Activated CD4-positive, alpha-beta T cell treated with anti-CD3 and anti-CD28 coated beads, Interleukin-2, amount 50 U/mL, for 4 hours (primary cell): Measurements from ENCODE around the gene TM9SF2.

Source experiments
- DNase-seq, 2 experiments: peaks; one replicate each; pipeline ENCODE4 v3.0.0-alpha.2; 2020

Gene TM9SF2

DNA sequence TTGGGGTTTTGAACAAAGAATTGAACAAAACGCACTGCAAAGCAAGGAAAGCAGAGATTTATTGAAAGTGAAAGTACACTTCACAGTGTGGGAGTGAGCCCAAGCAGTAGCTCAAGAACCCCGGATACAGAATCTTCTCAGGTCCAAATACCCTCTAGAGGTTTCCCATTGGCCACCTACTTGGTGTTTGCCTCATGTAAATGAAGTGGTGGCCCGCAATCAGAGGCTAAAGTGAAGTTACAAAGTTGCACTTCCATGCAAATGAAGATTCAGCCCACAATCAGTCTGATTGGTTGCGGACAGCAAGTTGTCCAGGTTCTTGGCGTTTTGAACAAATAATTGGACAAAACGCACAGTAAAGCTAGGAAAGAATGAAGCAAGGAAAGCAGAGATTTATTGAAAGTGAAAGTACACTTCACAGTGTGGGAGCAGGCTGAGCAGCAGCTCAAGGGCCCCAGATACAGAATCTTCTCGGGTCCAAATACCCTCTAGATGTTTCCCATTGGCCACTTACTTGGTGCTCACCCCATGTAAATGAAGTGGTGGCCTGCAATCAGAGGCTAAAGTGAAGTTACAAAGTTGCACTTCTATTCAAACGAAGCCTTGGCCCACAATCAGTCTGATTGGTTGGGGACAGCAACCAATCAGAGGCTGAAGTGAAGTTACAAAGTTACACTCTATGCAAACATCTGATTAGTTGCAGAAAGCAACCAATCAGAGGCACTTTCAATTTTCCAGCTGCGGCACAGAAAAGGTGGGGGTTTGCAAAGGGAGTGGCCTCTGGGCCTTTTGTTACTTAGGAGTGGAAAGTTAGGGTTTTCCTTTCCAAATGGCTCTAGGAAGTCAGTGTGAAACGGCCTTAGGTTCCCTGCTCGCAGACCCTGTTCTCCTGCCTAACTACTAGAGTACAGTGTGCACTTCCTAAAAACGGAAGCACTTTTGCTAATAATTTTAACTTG is 4.8 kb upstream of the TM9SF2 start:
- peak; percentile 59 to 64 for DNase-seq

DNA sequence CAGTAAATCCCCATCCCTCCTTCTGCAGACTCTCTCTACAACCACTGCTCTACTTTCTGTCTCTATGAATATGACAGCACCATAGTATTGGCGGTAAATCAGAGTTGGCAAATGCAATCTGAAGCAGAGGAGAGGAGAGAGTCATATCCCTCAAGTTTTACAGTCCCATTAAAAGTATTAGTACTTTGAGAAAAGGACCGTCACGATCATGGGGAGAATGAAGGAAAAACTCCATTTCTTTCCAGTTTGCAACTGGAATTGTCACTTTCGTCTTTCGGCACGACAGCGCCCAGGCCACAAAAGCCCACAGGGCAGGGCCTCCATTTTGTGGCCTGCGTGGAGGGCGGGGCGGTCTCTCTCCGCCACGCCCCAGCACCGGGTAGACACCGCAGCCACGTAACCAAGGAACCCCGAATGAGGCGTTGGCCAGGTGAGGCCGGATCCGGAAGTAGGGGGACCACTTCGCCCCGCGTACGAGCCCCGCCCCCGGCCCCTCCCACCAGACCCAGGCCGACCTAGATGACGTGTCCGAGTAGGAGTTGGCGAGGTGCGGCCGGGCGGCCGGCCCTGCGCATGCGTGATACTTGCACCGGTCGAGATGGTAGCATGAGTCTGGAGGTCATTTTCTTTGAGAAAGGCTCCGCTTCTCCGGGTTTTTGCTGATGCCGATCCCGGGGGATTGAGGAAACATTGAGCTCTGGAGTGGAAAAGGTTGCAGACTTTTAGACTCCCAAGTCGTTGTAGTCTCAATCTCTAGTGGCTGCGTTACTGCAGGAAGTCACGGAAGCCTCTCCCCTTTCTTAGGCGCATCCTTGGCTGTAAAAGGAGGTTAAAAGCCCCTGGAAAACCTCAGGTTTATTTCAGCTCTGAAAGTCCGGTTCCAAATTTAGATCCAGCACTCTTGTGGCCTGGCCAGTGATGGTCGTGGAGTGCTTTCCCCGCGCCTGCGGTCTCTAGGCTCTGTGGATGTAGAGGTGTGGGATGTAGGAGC is 2.8 kb upstream of the TM9SF2 start:
- DNase-seq: peak; percentile 95 to 96

DNA sequence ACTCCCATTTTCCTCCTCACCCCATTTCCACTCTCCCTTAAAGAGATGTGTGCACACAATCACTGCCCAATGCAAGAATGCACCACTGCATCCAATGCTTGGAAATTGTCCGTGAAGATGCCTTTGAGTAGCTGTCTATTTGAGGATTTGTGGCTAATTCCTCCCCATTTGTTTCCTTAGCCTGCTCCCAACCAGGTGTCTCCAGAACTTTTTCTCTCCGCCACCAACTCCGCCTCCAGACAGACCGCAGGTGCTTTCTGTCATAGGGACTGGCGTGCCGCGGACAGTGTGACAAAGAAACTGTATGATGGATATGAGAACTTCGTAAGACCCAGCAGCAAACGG is 461 bp upstream of the TM9SF2 start:
- DNase-seq: no peak

DNA sequence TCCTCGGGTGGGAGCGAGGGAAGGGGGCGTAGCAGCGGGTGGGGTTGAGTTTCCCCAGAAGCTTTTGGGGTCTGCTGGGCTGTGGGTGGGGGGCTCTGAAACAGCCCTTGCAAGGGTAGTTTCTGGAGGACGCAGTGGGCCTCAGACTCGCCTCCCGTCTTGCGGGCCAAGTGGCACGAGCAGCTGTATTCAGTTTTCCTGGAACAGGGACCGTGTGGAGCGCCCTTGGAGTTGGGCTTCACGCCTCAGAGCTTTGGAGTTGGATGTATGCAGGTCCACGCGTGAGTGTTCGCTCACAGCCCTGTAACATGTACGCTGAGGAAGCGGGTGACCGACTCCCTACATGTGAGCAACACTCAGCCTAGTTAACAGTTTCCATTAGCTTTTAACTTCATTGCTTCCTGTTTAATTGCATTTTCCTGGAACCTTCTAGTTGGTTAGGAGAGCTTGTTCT is 603 bp downstream of the TM9SF2 start:
- DNase-seq: peak; percentile 22 to 34

DNA sequence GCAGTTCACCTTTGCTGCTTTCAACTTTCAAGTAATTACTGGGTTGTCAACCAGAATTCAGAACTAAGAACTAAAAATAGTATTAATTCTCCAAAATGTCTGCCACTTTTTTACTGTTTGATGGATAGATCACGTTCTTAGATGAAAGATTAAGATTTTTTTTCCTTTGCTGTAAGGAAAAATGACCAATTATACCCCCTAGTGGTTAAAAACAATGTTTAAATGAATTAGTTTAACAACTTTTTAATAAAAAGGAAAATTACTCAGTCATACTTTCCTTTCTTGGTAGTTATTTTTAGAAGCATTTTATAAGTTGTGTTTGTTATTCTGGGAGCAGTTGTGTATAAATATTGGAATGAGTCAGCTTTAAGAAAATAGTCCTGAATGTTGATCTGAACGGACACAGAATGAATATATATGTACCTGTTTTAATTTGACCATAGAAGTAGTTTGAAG is 4.6 kb downstream of the TM9SF2 start:
- no peak for DNase-seq

DNA sequence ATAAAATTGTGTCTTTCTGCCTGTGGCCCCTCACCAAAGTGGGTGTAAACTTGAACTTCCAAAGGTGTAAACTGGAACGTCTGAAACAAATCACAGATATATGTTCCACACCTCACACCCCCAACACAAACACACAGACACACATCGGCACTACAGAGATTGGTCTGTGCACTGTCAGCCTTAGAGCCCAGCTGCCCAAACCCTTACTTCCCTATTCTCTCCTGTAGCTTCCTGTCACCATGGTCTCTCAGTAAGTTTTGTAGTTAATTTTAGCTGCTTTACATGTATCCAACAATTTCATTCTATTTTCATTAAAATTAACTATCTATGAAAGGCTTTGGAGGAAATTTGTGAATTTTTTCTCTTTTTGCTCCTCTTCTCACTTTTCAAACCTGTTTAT is 5.4 kb downstream of the TM9SF2 start:
- no peak for DNase-seq

DNA sequence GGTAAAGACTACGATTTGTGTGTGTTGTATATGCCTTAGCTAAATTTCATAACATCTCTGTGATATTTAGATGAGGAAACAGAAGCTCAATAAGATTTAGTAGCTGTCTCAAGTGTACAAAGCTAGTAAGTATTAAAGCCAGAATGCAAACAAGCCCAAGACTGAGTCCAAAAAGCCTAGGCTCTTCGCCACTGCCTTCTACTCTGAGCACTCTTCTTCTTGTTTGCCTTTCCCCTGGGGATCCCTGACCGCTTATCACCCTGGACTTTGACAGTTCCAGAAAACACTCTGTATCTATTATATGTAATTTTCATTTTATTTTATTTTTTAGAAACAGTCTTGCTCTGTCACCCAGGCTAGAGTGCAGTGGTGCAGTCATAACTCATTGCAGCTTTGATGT is 5.8 kb downstream of the TM9SF2 start:
- no peak for DNase-seq

DNA sequence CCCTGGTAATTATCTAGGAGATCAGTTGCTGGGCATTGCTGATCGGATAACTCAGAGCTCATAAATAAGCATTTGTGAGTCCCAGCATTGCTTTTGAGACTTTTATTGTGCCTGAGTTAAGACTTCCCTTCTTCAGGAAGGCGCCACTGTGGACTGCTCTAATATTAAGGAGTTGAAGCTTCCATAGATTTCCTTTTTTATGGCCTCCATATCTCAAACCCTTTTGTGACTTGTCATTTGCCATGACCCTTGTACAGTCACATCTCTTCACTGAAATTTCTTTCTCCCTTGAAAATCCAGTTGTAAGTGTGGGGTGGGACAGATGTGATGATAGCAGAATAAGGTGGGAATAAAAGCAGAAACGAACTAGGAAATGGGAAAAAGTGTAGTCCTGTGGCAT is 6.3 kb downstream of the TM9SF2 start:
- DNase-seq: no peak

DNA sequence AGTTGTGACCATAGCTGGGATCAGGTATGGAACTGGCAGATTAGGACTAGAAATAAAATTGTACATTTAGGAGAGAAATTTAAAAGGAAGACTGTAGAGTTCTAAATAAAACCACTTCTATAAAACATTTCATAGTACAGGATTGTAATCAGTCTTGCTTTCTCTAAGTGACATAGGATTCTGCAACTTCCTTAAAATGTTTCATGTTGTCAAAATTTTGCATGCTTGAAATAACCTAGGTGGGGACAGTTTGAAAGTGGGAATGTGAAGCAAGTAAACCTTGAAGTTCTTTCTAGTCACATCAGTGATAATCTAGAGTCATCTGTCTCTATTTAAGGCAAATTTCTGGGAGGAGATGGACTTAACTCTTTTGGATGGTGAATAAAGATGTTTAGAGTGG is 6.7 kb downstream of the TM9SF2 start:
- no peak for DNase-seq

DNA sequence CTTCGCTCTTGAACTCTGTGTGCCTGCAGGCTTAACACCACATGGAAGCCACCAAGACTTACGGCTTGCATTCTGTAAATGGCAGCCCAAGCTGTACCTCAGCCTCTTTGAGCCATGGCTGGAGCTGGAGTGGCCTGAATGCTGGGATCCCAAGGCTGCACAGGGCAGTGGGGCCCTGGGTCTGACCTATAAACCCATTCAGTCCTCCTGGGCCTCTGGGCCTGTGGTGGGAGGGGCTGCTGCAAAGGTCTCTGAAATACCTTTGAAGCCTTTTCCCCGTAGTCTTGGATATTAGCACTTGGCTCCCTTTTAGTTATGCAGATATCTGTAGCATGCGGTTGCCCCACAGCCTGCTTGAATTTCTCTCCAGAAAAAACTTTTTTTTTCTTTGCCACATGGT is 8.2 kb downstream of the TM9SF2 start:
- no peak for DNase-seq

DNA sequence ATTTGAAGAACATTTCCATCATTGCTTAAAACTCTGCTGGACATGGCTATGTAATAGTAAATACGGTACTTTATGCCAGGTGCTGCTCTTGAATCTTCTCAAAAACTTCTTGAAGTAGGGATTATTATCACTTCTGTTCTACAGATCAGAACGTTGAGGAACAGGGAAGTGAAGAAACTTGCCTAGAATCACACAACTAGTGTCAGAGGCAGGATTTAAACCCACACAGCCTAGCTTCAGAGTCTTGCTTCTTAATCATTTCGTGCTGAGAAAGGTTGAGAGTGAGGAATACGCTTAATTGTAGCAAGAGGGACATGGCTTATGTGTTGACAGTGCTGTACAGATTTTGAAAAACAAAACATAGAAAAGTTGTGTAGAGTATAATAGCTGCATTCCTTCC is 13.5 kb downstream of the TM9SF2 start:
- DNase-seq: no peak

DNA sequence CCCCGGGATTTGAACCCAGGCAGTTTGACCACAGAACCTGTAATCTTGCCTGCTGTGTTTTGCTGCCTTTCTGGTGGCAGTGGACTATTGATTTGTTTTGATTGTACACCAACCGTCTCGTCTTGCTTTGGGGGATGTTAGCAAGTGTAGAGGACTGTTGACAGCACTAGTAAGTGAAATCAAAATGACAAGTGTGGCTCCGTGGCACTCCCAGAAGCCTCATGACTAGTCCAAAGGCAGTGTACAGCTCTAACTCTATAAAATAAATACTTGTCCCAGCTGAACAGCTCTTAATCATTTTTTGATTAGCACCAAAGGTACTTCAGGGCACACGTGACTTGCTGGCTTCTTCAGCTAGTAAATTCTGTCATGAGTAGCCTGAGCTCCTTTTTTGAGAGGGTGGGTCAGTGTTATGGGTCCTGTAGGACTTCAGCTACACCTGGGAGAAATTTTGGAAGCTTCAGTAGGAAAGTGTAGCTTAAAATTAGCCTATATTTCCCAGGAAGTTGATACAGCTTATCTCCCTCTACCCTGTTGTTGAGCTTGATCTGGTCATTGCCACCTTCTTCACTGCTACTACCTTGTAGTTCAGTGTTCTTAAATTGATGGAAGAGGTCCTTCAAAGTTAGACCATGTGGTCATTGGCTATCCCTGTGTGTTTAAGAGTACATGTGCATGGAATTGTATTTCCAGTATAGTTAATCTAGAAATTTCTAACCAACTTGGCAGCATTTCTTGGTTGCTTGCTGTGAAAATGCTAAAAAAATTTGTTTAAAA is 15.1 kb downstream of the TM9SF2 start:
- no peak for DNase-seq

DNA sequence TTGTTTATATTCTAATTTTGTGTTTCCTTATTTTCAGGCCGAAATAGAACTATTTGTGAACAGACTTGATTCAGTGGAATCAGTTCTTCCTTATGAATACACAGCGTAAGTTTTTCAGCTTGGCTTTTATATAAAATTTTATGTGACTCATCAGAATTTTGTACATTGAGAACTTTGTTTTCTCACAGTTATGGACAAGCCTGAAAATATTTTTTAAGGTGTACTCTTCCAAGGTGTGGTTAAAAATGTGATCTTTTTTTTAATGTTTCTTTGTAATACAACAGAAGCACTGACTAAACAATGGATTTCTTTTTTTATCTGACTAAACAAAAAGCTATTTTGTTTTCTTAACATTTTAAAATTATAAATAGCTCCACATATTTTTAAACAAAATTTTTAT is 16.3 kb downstream of the TM9SF2 start:
- DNase-seq: no peak

DNA sequence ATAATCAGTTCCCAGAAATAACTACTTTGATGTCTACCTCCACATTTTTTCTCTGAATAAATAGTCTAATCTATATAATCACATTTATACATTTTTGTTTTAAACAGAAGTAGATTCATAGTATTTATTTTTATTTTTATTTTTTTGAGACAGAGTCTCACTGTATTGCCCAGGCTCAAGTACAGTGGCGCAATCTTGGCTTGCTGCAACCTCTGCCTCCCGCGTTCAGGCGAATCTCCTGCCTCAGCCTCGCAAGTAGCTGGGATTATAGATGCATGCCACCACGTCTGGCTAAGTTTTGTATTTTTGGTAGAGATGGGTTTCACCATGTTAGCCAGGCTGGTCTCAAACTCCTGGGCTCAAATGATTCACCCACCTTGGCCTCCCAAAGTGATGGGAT is 16.7 kb downstream of the TM9SF2 start:
- no peak for DNase-seq

DNA sequence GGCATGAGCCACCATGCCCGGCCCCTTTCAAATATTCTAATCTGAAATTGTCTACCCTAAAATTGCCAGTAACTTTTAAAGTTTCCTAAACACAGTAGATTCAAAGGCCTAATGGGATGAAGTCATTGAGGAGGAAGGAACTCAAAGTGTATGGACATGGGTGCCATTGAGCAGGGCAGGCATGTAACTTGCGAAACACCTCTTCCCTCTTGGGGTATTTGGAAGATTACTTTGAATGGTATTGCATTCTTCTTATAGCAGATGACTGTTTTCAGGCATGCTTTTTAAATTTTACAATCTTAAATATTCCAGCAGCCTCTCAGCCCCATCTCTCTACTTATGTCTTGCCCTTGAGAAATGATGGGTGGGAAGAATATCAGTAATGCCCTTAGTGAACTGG is 21.0 kb downstream of the TM9SF2 start:
- no peak for DNase-seq

DNA sequence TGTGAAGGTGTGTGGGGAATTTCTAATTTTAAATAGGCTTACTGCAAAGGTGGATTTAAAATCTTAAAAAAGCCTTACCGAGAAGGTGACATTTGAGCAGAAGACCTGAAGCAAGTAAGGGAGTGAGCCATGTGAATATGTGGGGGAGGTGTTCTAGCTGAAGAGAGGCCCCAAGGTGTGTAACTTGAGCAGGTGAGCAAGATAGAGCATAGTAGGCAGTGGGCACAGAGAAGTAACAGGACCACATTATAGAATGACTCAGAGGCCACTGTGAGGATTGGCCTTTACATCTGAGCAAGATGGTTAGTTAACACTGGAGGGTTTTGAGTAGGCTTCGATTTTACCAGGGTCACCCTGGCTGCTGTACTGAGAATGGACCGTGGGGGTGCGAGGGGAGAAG is 22.6 kb downstream of the TM9SF2 start:
- DNase-seq: no peak

DNA sequence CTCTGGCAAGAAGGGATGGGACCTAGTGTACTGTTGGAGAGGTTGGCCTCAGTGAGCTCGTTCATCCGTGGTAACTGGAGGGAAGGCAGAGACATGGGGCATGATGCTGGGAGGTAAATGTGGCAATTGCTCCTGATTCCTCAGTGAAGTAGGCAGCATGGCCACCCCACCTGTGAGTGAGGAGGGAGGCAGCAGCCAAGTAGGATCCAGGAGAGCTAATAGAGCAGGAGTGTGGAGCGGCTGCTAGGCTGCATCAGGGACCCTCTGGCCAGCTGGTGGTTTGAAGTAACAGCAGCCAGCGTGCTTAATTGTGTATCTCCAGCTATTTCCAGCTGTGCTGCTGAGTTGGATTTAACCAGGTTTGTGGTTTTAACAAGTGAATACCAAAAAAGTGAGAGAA is 24.7 kb downstream of the TM9SF2 start:
- no peak for DNase-seq

DNA sequence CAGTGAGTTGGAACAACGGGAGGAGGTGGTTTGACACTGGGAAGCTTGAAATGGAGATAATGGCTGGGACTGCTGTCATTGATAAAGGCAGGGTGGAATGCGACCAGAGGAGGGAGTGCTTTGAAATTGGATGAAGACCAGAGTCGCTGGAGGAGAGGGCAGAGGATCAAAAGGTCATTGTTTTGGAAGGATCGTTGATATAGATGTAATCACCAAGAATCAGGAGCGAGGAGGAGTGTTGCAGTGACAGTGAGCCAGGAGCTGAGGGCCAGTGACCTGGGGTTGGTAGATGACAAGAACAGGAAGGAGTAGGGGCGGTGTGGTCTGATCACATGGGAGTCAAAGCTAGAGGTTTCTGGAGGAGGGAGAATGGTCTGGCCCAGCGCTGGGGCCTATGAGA is 25.3 kb downstream of the TM9SF2 start:
- DNase-seq: no peak

DNA sequence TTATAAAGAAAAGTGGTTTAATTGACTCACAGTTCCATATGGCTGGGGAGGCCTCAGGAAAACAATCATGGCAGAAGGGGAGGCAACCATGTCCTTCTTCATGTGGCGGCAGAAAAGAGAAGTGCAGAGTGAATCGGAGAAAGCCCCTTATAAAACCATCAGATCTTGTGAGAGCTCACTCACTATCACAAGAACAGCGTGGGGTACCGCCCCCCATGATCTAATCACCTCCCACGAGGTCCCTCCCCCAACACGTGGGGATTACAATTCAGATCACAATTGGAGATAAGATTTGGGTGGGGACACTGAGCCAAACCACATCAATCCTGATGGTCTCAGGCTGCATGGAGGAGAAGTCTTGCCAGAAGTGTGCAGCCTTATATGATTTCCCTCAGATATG is 26.0 kb downstream of the TM9SF2 start:
- peak in 1 of 2 experiments; percentile 8 for DNase-seq

DNA sequence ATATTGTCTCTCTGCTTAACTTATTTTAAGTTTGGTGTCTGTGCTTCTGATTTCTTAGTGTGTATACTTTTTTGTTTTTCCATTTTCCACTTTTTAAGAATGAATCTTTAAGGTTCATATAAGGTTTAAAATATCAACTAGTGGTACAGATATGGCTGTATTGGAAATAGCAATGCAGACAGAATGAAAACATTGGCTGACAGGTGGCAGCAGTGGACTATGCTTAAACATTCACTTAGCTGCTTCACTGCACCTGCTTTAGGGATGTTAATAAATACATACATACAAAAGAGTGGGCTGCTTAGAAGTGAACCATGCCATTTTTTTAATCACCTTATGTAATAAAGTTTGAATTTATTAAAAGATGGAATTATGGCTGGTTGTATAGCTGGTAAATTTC is 27.3 kb downstream of the TM9SF2 start:
- DNase-seq: peak; percentile 19 to 29

DNA sequence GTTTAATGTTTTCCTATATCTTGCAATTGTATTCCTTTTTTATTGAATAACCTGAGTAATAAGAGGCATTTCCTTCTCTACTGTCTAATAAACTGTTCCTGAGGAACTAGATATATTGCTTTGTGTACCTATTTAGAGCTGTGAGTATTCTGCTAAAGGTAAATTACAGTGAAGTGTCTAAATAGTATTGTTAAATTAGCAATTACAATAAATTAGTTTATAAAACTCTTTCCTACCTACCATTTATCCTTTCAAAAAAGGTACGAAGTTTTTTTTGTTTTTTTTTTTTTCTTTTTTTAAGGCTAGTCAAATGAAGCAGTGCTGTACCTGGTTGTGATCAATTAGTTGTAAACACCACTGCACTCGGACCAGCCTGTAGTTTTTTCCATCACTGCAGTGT is 34.8 kb downstream of the TM9SF2 start:
- DNase-seq: no peak

DNA sequence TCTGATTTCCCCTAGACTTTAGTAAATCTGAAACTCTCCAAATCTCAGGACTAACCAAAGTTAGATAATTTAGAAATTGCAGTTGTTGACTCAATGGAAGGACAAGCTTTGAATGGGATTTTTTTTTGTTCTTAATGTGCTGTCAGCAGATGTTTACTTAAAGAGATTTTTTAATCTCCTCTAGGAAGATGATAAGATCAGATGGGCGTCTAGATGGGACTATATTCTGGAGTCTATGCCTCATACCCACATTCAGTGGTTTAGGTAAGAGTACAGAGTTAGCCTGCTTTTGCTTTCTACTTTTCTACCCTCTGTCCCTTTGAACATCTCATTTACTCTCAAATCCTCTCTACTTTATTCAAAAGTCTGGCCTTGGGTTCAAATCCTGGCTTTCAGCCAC is 39.3 kb downstream of the TM9SF2 start:
- no peak for DNase-seq
